Activated T-helper 2 cell treated with anti-CD3 and anti-CD28 coated beads, Interferon-gamma antibody, Interleukin-2, Interleukin-4, amounts not matched to agents 10 μg/mL and 5 μg/mL and 100 μg/mL, durations not matched to agents 14 hours and 24 hours and 36 hours (primary cell): ENCODE measurements around the gene PCCA. TPM values are rescaled to one million over a fixed set of nuclear protein-coding genes. Genes with fewer than 3 reads are reported as not detected.

Experiments
- DNase-seq: peaks from one replicate; pipeline ENCODE4 v3.0.0; 2021; ENCODE audit warnings: low spot score
- H3K27ac Mint-ChIP-seq: one replicate; pipeline ENCODE4 v1.8.0; 2021; ENCODE audit warnings: mixed read lengths
- H3K27me3 Mint-ChIP-seq: one replicate; pipeline ENCODE4 v1.8.0; 2021; ENCODE audit warnings: low read depth, mixed read lengths
- H3K36me3 Mint-ChIP-seq: one replicate; pipeline ENCODE4 v1.8.0; 2021; ENCODE audit warnings: low read depth, mixed read lengths
- H3K4me1 Mint-ChIP-seq: one replicate; pipeline ENCODE4 v1.8.0; 2021; ENCODE audit warnings: low read depth, mixed read lengths
- H3K4me3 Mint-ChIP-seq: one replicate; pipeline ENCODE4 v1.8.0; 2021; ENCODE audit warnings: low read depth, mild to moderate bottlenecking, moderate library complexity, mixed read lengths
- H3K9me3 Mint-ChIP-seq: one replicate; pipeline ENCODE4 v1.8.0; 2021; ENCODE audit warnings: mixed read lengths
- intact Hi-C: fragments of 100-400 bp; cut with micrococcal nuclease; formaldehyde crosslinking; loops from one replicate; pipeline ENCODE4 v1.15.1; 2023
- total RNA-seq: library from RNA; stranded (reverse); gene quantifications from 2 replicates; pipeline ENCODE4 v1.2.3, GENCODE V29; 2022

Gene PCCA
- total RNA-seq, 1 donor from 2014 or later = 6.7 TPM

GRCh38 chr13:100349594-100349993, 260.7 kb downstream of the PCCA start:
- Mint-ChIP-seq H3K27ac (no peak overlapping the region), H3K4me3 (no peak overlapping the region), H3K27me3 (peaks cover 4% of the 10 kb centered on the region), H3K36me3 (no peaks in the 10 kb centered on the region), H3K4me1 (no peaks in the 10 kb centered on the region), H3K9me3 (no peaks in the 10 kb centered on the region)
- no peak for DNase-seq
- intact Hi-C loops = no loop called here

GRCh38 chr13:100350601-100351000, 261.7 kb downstream of the PCCA start:
- DNase-seq = no peak
- Mint-ChIP-seq H3K4me3 (no peak overlapping the region), H3K27ac (no peak overlapping the region), H3K4me1 (no peaks in the 10 kb centered on the region), H3K9me3 (no peaks in the 10 kb centered on the region), H3K27me3 (peaks cover 9% of the 10 kb centered on the region), H3K36me3 (no peaks in the 10 kb centered on the region)
- intact Hi-C loops = no loop called here

- intact Hi-C loops = no loop called here
- Mint-ChIP-seq H3K9me3 (no peaks in the 10 kb centered on the region), H3K36me3 (no peaks in the 10 kb centered on the region)
Measured at GRCh38 chr13:100356426-100356825, 267.5 kb downstream of the PCCA start.

GRCh38 chr13:100356889-100357288, 268.0 kb downstream of the PCCA start:
- no peak for DNase-seq
- intact Hi-C loops = no loop called here
- Mint-ChIP-seq H3K27ac (no peak overlapping the region), H3K4me1 (no peaks in the 10 kb centered on the region), H3K4me3 (no peak overlapping the region), H3K27me3 (peaks cover 11% of the 10 kb centered on the region), H3K36me3 (no peaks in the 10 kb centered on the region), H3K9me3 (no peaks in the 10 kb centered on the region)

More at GRCh38 chr13:100356426-100356825, 267.5 kb downstream of the PCCA start:
- peaks cover 11% of the 10 kb centered on the region for H3K27me3 Mint-ChIP-seq
- H3K4me1 Mint-ChIP-seq = no peaks in the 10 kb centered on the region
- no peak overlapping the region for H3K27ac Mint-ChIP-seq
- DNase-seq = no peak
- no peak overlapping the region for H3K4me3 Mint-ChIP-seq

- intact Hi-C loops = no loop called here
- Mint-ChIP-seq H3K36me3 (no peaks in the 10 kb centered on the region), H3K4me3 (no peak overlapping the region), H3K4me1 (no peaks in the 10 kb centered on the region), H3K27ac (no peak overlapping the region), H3K9me3 (no peaks in the 10 kb centered on the region), H3K27me3 (peaks cover 11% of the 10 kb centered on the region)
- DNase-seq = no peak
Measured at GRCh38 chr13:100357764-100358163, 268.9 kb downstream of the PCCA start.

GRCh38 chr13:100361504-100361903, 272.6 kb downstream of the PCCA start:
- H3K36me3 Mint-ChIP-seq = no peaks in the 10 kb centered on the region
- H3K4me1 Mint-ChIP-seq = peaks cover 10% of the 10 kb centered on the region
- no peaks in the 10 kb centered on the region for H3K9me3 Mint-ChIP-seq
- no peaks in the 10 kb centered on the region for H3K27me3 Mint-ChIP-seq
- H3K27ac Mint-ChIP-seq = no peak overlapping the region
- no peak for DNase-seq
- intact Hi-C loops = no loop called here
- H3K4me3 Mint-ChIP-seq = no peak overlapping the region

- no peak for DNase-seq
- Mint-ChIP-seq H3K9me3 (no peaks in the 10 kb centered on the region), H3K27ac (no peak overlapping the region), H3K4me1 (peaks cover 10% of the 10 kb centered on the region), H3K36me3 (no peaks in the 10 kb centered on the region), H3K4me3 (no peak overlapping the region), H3K27me3 (no peaks in the 10 kb centered on the region)
- intact Hi-C loops = no loop called here
Measured at GRCh38 chr13:100362371-100362770, 273.5 kb downstream of the PCCA start.

- Mint-ChIP-seq H3K27ac (no peak overlapping the region), H3K4me3 (no peak overlapping the region), H3K27me3 (no peaks in the 10 kb centered on the region), H3K9me3 (no peaks in the 10 kb centered on the region), H3K36me3 (no peaks in the 10 kb centered on the region), H3K4me1 (peaks cover 10% of the 10 kb centered on the region)
- DNase-seq = no peak
- intact Hi-C loops = no loop called here
Measured at GRCh38 chr13:100362781-100363180, 273.9 kb downstream of the PCCA start.

GRCh38 chr13:100363285-100363711, 274.4 kb downstream of the PCCA start:
- no peak overlapping the region for H3K27ac Mint-ChIP-seq
- intact Hi-C loops = no loop called here
- H3K9me3 Mint-ChIP-seq = no peaks in the 10 kb centered on the region
- no peaks in the 10 kb centered on the region for H3K27me3 Mint-ChIP-seq
- no peaks in the 10 kb centered on the region for H3K36me3 Mint-ChIP-seq
- H3K4me1 Mint-ChIP-seq = peaks cover 10% of the 10 kb centered on the region
- no peak overlapping the region for H3K4me3 Mint-ChIP-seq
- DNase-seq = no peak

GRCh38 chr13:100363874-100364273, 275.0 kb downstream of the PCCA start:
- no peaks in the 10 kb centered on the region for H3K9me3 Mint-ChIP-seq
- intact Hi-C loops = no loop called here
- H3K27me3 Mint-ChIP-seq = no peaks in the 10 kb centered on the region
- peaks cover 14% of the 10 kb centered on the region for H3K4me1 Mint-ChIP-seq
- no peak overlapping the region for H3K27ac Mint-ChIP-seq
- no peaks in the 10 kb centered on the region for H3K36me3 Mint-ChIP-seq
- DNase-seq = no peak
- no peak overlapping the region for H3K4me3 Mint-ChIP-seq

- DNase-seq = no peak
- Mint-ChIP-seq H3K4me3 (no peak overlapping the region), H3K27me3 (no peaks in the 10 kb centered on the region), H3K9me3 (no peaks in the 10 kb centered on the region), H3K36me3 (no peaks in the 10 kb centered on the region), H3K27ac (no peak overlapping the region), H3K4me1 (peaks cover 19% of the 10 kb centered on the region)
- intact Hi-C loops = no loop called here
Measured at GRCh38 chr13:100364591-100364990, 275.7 kb downstream of the PCCA start.

- Mint-ChIP-seq H3K4me1 (peaks cover 25% of the 10 kb centered on the region), H3K36me3 (no peaks in the 10 kb centered on the region), H3K4me3 (no peak overlapping the region), H3K9me3 (no peaks in the 10 kb centered on the region), H3K27ac (peak overlapping the region; percentile 25), H3K27me3 (no peaks in the 10 kb centered on the region)
- intact Hi-C loops = loop anchor here (5.0 kb wide), 1 partner anchor 67 kb away; no protein-coding TSS in a partner anchor
- no peak for DNase-seq
Measured at GRCh38 chr13:100365680-100366079, 276.8 kb downstream of the PCCA start.

GRCh38 chr13:100378533-100378932, 289.6 kb downstream of the PCCA start:
- no peak for DNase-seq
- peaks cover under 1% of the 10 kb centered on the region for H3K4me1 Mint-ChIP-seq
- H3K36me3 Mint-ChIP-seq = peaks cover 12% of the 10 kb centered on the region
- peaks cover 38% of the 10 kb centered on the region for H3K9me3 Mint-ChIP-seq
- no peaks in the 10 kb centered on the region for H3K27me3 Mint-ChIP-seq
- intact Hi-C loops = no loop called here
- no peak overlapping the region for H3K27ac Mint-ChIP-seq
- no peak overlapping the region for H3K4me3 Mint-ChIP-seq

- Mint-ChIP-seq H3K4me1 (no peaks in the 10 kb centered on the region), H3K36me3 (peaks cover 6% of the 10 kb centered on the region), H3K27me3 (no peaks in the 10 kb centered on the region), H3K27ac (no peak overlapping the region), H3K9me3 (peaks cover 22% of the 10 kb centered on the region), H3K4me3 (no peak overlapping the region)
- intact Hi-C loops = no loop called here
- DNase-seq = no peak
Measured at GRCh38 chr13:100381595-100382224, 292.8 kb downstream of the PCCA start.
